Cardiac muscle cell (in vitro differentiated cells and primary cell): ENCODE data around the gene LRRC8C. TPM values are rescaled to one million over a fixed set of nuclear protein-coding genes. Genes with fewer than 3 reads are reported as not detected.

ENCODE experiments used
- DNase-seq, 2 donors: peaks; one replicate each; pipeline versions ENCODE4 v3.0.0 to v3.0.0-alpha.2; 2010 to 2017; ENCODE audit warnings: low read depth in 1 of 2, low spot score in 1 of 2
- H3K27ac ChIP-seq: fragments of 200-600 bp; sonication (generic); 2 replicates; pipeline ENCODE4 v1.5.1; 2016
- H3K27me3 ChIP-seq: fragments of 200-600 bp; sonication (generic); 2 replicates; pipeline ENCODE4 v1.6.0; 2016; ENCODE audit warnings: control low read depth
- H3K36me3 ChIP-seq: fragments of 200-600 bp; sonication (generic); 2 replicates; pipeline ENCODE4 v1.5.1; 2016; ENCODE audit warnings: control low read depth
- H3K4me1 ChIP-seq: fragments of 200-600 bp; sonication (generic); 2 replicates; pipeline ENCODE4 v1.8.1; 2017; ENCODE audit warnings: low read depth, mild to moderate bottlenecking, mixed run types
- H3K4me3 ChIP-seq: fragments of 200-600 bp; sonication (generic); 2 replicates; pipeline ENCODE4 v1.5.1; 2016; ENCODE audit warnings: mild to moderate bottlenecking
- H3K9me3 ChIP-seq: fragments of 200-600 bp; sonication (generic); 2 replicates; pipeline ENCODE4 v1.5.1; 2017; ENCODE audit warnings: low read depth, mild to moderate bottlenecking, control low read depth
- CTCF ChIP-seq: IDR thresholded peaks from 2 replicates; pipeline ENCODE4 v1.5.1; 2012; ENCODE audit warnings: low read depth, mild to moderate bottlenecking, low read length
- polyA plus RNA-seq: library from polyadenylated mRNA; unstranded; fragments of >200 nt; fragmentation: Nextera tagmentation; extraction: Ambion mirVana; gene quantifications from 2 replicates; pipeline ENCODE4 v1.2.1, GENCODE V29; 2016
- total RNA-seq: library from RNA; depleted of rRNA; stranded (reverse); fragments of >200 nt; gene quantifications from 2 replicates; pipeline ENCODE4 v1.2.3, GENCODE V29; 2016

LRRC8C gene
- total and polyA plus RNA-seq, 2 experiments from 2014 or later, result 2.3 to 4.3 TPM

GRCh38 chr1:89631816-89632656, 884 bp upstream of the LRRC8C start:
- Histone ChIP-seq H3K4me3 (peak overlapping the region; percentile 65), H3K27me3 (peaks cover 13% of the 10 kb centered on the region), H3K36me3 (no peaks in the 10 kb centered on the region), H3K27ac (peak overlapping the region; percentile 85), H3K4me1 (peaks cover 10% of the 10 kb centered on the region), H3K9me3 (no peaks in the 10 kb centered on the region)
- peak in 1 of 2 donors; percentile 11 for DNase-seq
- no peak for TF ChIP-seq CTCF

- Histone ChIP-seq H3K27ac (peak overlapping the region; percentile 85), H3K27me3 (peaks cover 13% of the 10 kb centered on the region), H3K9me3 (no peaks in the 10 kb centered on the region), H3K4me1 (peaks cover 10% of the 10 kb centered on the region), H3K4me3 (peak overlapping the region; percentile 65), H3K36me3 (no peaks in the 10 kb centered on the region)
- TF ChIP-seq CTCF, result peak; percentile 2
- DNase-seq, result peak; percentile 66 to 69
Observed at GRCh38 chr1:89633248-89633799, 404 bp downstream of the LRRC8C start.

- Histone ChIP-seq H3K36me3 (no peaks in the 10 kb centered on the region), H3K27ac (no peak overlapping the region), H3K4me1 (peaks cover 10% of the 10 kb centered on the region), H3K27me3 (peaks cover 13% of the 10 kb centered on the region), H3K4me3 (peak overlapping the region; percentile 65), H3K9me3 (no peaks in the 10 kb centered on the region)
- TF ChIP-seq CTCF, result no peak
- DNase-seq, result peak; percentile 26 to 61
Observed at GRCh38 chr1:89633800-89634625, 1.1 kb downstream of the LRRC8C start.

- TF ChIP-seq CTCF, result no peak
- Histone ChIP-seq H3K9me3 (no peaks in the 10 kb centered on the region), H3K4me1 (peaks cover 13% of the 10 kb centered on the region), H3K4me3 (no peak overlapping the region), H3K27me3 (peaks cover 13% of the 10 kb centered on the region), H3K27ac (no peak overlapping the region), H3K36me3 (no peaks in the 10 kb centered on the region)
- peak in 1 of 2 donors; percentile 50 for DNase-seq
Observed at GRCh38 chr1:89635825-89636815, 3.2 kb downstream of the LRRC8C start.
